Measurements from ENCODE around the gene LGALS16. TPM values are rescaled to one million over a fixed set of nuclear protein-coding genes. Genes with fewer than 3 reads are reported as not detected.

Gene LGALS16
- polyA plus RNA-seq, 1 donor from 2014 or later: not detected

GRCh38 chr19:39681416-39681815, 25.7 kb downstream of the LGALS16 start:
- no peaks in the 10 kb centered on the region for H3K9me3 ChIP-seq (ENCODE audit: low read length)
- H3K27ac ChIP-seq (ENCODE audit: low read length): no peak overlapping the region
- TF ChIP-seq RAD21 (conservative IDR thresholded peaks at IDR 0.05) (no peak), CTCF (IDR thresholded peaks at IDR 0.05; ENCODE audit: poor library complexity, severe bottlenecking) (no peak), EZH2 (IDR thresholded peaks at IDR 0.05; ENCODE audit: borderline replicate concordance, insufficient read depth, low read length, poor library complexity, severe bottlenecking) (no peak)
- no peaks in the 10 kb centered on the region for H3K36me3 ChIP-seq (ENCODE audit: insufficient read depth, low read length)
- no peak overlapping the region for H3K4me2 ChIP-seq (ENCODE audit: low read length)
- H3K27me3 ChIP-seq (ENCODE audit: insufficient read depth, low read depth, low read length): no peaks in the 10 kb centered on the region
- no peak overlapping the region for H3K9ac ChIP-seq (ENCODE audit: low read length)
- H4K20me1 ChIP-seq (ENCODE audit: insufficient read depth): no peaks in the 10 kb centered on the region
- H3K79me2 ChIP-seq (replicated peaks; ENCODE audit: insufficient read depth, low read length): no peaks in the 10 kb centered on the region
- H2AFZ ChIP-seq (ENCODE audit: low read depth, low read length): no peak overlapping the region
- no peaks in the 10 kb centered on the region for H3K9me2 ChIP-seq (ENCODE audit: insufficient read depth, low read length)
- H3K4me3 ChIP-seq (ENCODE audit: low read length): no peak overlapping the region
- H3F3A ChIP-seq (ENCODE audit: insufficient read depth, low read length, poor library complexity, severe bottlenecking): no peaks in the 10 kb centered on the region

GRCh38 chr19:39684267-39684666, 28.6 kb downstream of the LGALS16 start:
- TF ChIP-seq SMC3 (conservative IDR thresholded peaks at IDR 0.05; ENCODE audit: poor library complexity) (no peak), POLR2AphosphoS5 (IDR thresholded peaks at IDR 0.05) (no peak), CTCF (IDR thresholded peaks at IDR 0.05; ENCODE audit: poor library complexity, severe bottlenecking) (no peak), RAD21 (conservative IDR thresholded peaks at IDR 0.05) (no peak), EP300 (conservative IDR thresholded peaks at IDR 0.05; ENCODE audit: poor library complexity, severe bottlenecking) (no peak), EZH2 (IDR thresholded peaks at IDR 0.05; ENCODE audit: borderline replicate concordance, insufficient read depth, low read length, poor library complexity, severe bottlenecking) (no peak), TAF1 (IDR thresholded peaks at IDR 0.05; ENCODE audit: low read depth) (no peak), MXI1 (conservative IDR thresholded peaks at IDR 0.05; ENCODE audit: poor library complexity, severe bottlenecking) (no peak), REST (IDR thresholded peaks at IDR 0.05; ENCODE audit: borderline replicate concordance) (no peak)
- H3F3A ChIP-seq (ENCODE audit: insufficient read depth, low read length, poor library complexity, severe bottlenecking): no peaks in the 10 kb centered on the region
- H2AFZ ChIP-seq (ENCODE audit: low read depth, low read length): no peak overlapping the region
- H3K4me3 ChIP-seq (ENCODE audit: low read length): no peak overlapping the region
- H3K9ac ChIP-seq (ENCODE audit: low read length): no peak overlapping the region
- no peaks in the 10 kb centered on the region for H3K27me3 ChIP-seq (ENCODE audit: insufficient read depth, low read depth, low read length)
- H3K4me2 ChIP-seq (ENCODE audit: low read length): no peak overlapping the region
- no peaks in the 10 kb centered on the region for H3K9me2 ChIP-seq (ENCODE audit: insufficient read depth, low read length)
- H4K20me1 ChIP-seq (ENCODE audit: insufficient read depth): no peaks in the 10 kb centered on the region
- H3K9me3 ChIP-seq (ENCODE audit: low read length): no peaks in the 10 kb centered on the region
- no peaks in the 10 kb centered on the region for H3K36me3 ChIP-seq (ENCODE audit: insufficient read depth, low read length)
- no peaks in the 10 kb centered on the region for H3K79me2 ChIP-seq (replicated peaks; ENCODE audit: insufficient read depth, low read length)
- H3K27ac ChIP-seq (ENCODE audit: low read length): no peak overlapping the region

Measured in neural cell (in vitro differentiated cells).